ENCODE results near the gene SFXN5. TPM values are rescaled to one million over a fixed set of nuclear protein-coding genes. Genes with fewer than 3 reads are reported as not detected.

Gene SFXN5
- total RNA-seq, 1 donor from 2014 or later = 13.7 TPM

DNA sequence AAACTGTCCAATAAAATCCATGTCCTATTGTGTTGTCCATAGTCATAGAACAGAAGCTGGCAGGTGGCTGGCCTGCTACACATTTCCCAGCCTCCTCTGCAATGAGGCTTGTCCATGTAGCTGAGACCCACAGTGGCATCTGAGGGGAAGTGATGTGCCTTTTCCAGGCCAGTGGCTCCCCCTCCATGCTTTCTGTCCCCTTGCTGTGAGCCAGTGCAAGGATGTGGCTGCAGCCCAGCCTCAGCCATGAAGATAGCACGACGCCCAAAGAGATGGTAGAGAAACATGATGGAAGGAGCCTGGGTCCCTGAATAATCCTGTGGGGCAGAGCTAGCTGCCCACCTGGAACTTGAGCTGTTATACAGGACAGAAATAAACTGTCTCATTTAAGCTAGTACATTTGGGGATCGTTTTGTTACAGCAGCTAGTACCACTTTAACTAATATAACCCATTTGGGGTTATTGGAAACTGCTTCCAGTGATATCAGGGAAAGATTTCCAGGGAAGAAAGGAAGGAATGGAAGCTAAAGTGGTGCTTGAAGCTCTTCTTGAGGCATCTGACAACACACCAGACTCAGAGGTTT, 40.3 kb downstream of the SFXN5 start:
- no peaks in the 10 kb centered on the region for H3K27me3 Mint-ChIP-seq (ENCODE audit: unreplicated experiment)
- peaks cover 3% of the 10 kb centered on the region for H3K9me3 Mint-ChIP-seq (ENCODE audit: unreplicated experiment)
- TF ChIP-seq, protein P1, sequence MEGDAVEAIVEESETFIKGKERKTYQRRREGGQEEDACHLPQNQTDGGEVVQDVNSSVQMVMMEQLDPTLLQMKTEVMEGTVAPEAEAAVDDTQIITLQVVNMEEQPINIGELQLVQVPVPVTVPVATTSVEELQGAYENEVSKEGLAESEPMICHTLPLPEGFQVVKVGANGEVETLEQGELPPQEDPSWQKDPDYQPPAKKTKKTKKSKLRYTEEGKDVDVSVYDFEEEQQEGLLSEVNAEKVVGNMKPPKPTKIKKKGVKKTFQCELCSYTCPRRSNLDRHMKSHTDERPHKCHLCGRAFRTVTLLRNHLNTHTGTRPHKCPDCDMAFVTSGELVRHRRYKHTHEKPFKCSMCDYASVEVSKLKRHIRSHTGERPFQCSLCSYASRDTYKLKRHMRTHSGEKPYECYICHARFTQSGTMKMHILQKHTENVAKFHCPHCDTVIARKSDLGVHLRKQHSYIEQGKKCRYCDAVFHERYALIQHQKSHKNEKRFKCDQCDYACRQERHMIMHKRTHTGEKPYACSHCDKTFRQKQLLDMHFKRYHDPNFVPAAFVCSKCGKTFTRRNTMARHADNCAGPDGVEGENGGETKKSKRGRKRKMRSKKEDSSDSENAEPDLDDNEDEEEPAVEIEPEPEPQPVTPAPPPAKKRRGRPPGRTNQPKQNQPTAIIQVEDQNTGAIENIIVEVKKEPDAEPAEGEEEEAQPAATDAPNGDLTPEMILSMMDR (IDR thresholded peaks at IDR 0.05; ENCODE audit: partially characterized antibody, unreplicated experiment) = no peak
- DNase-seq = no peak
- no peak overlapping the region for H3K27ac Mint-ChIP-seq (ENCODE audit: unreplicated experiment)
- H3K4me1 Mint-ChIP-seq (ENCODE audit: low read depth, unreplicated experiment) = peaks cover 8% of the 10 kb centered on the region
- no peak overlapping the region for H3K4me3 Mint-ChIP-seq (ENCODE audit: unreplicated experiment)
- H3K36me3 Mint-ChIP-seq (ENCODE audit: unreplicated experiment) = peaks cover 5% of the 10 kb centered on the region

DNA sequence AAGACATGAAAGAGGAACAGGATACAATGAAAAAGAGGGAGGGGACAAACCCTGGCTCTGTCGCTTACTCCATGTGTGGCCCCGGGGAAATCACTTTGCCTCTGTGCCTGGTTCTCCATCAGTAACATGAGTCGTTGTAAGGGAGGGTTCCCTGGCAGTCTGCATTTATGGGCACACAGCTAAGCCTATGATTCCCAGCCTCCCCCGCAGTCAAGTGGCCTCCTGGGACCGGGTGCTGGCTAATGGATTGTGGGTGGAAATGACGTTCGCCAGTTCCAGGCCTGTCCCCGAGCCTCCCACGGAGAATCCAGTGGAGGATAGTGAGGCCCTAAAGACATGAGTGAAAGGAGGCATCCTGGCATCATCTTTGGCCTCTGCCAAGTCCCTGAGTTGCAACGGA, 42.7 kb downstream of the SFXN5 start:
- peaks cover 8% of the 10 kb centered on the region for H3K4me1 Mint-ChIP-seq (ENCODE audit: low read depth, unreplicated experiment)
- H3K36me3 Mint-ChIP-seq (ENCODE audit: unreplicated experiment) = peaks cover 5% of the 10 kb centered on the region
- peak; percentile 49 for DNase-seq
- H3K27me3 Mint-ChIP-seq (ENCODE audit: unreplicated experiment) = no peaks in the 10 kb centered on the region
- H3K27ac Mint-ChIP-seq (ENCODE audit: unreplicated experiment) = no peak overlapping the region
- H3K9me3 Mint-ChIP-seq (ENCODE audit: unreplicated experiment) = peaks cover 3% of the 10 kb centered on the region
- TF ChIP-seq, protein P1 (IDR thresholded peaks at IDR 0.05; ENCODE audit: partially characterized antibody, unreplicated experiment) = no peak
- H3K4me3 Mint-ChIP-seq (ENCODE audit: unreplicated experiment) = no peak overlapping the region

DNA sequence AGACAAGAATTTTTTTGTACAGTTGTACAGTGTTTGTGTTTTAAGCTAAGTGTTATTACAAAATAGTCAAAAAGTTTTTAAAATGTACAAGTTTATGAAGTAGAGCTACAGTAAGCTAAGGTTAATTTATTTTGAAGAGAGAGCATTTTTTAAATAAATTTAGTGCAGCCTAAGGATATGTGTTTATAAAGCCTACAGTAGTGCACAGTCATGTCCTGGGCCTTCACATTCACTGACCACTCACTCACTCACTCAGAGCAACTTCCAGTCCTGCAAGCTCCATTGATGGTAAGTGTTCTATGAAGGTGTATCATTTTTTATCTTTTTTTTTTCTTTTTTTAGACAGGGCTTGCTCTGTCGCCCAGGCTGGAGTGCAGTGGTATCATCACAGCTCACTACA, 44.2 kb downstream of the SFXN5 start:
- no peaks in the 10 kb centered on the region for H3K27me3 Mint-ChIP-seq (ENCODE audit: unreplicated experiment)
- H3K4me3 Mint-ChIP-seq (ENCODE audit: unreplicated experiment) = no peak overlapping the region
- TF ChIP-seq, protein P1 (IDR thresholded peaks at IDR 0.05; ENCODE audit: partially characterized antibody, unreplicated experiment) = no peak
- H3K4me1 Mint-ChIP-seq (ENCODE audit: low read depth, unreplicated experiment) = peaks cover 8% of the 10 kb centered on the region
- H3K27ac Mint-ChIP-seq (ENCODE audit: unreplicated experiment) = no peak overlapping the region
- no peaks in the 10 kb centered on the region for H3K36me3 Mint-ChIP-seq (ENCODE audit: unreplicated experiment)
- no peaks in the 10 kb centered on the region for H3K9me3 Mint-ChIP-seq (ENCODE audit: unreplicated experiment)
- DNase-seq = no peak

DNA sequence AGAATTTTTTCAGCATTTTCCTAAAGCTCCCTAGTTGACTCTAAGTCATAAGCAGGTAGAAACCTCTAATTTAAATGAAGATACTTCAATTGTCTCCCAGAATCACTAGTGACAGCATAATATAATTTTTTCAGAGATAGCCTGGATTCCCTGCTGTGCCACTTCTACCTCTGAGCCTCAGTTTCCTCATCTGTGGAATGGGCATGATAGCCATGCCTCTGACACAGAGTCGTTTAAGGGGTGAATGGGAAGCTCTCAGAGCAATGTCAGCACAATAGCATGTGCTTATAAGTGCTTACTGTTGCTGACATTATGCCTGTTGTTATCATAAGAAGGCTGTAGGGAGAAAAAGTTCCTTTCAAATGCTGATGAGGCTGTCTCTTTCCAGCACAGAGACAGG, 48.0 kb downstream of the SFXN5 start:
- H3K9me3 Mint-ChIP-seq (ENCODE audit: unreplicated experiment) = no peaks in the 10 kb centered on the region
- peaks cover 2% of the 10 kb centered on the region for H3K27me3 Mint-ChIP-seq (ENCODE audit: unreplicated experiment)
- DNase-seq = no peak
- no peak overlapping the region for H3K4me3 Mint-ChIP-seq (ENCODE audit: unreplicated experiment)
- H3K36me3 Mint-ChIP-seq (ENCODE audit: unreplicated experiment) = no peaks in the 10 kb centered on the region
- H3K4me1 Mint-ChIP-seq (ENCODE audit: low read depth, unreplicated experiment) = peaks cover 3% of the 10 kb centered on the region
- H3K27ac Mint-ChIP-seq (ENCODE audit: unreplicated experiment) = no peak overlapping the region
- TF ChIP-seq, protein P1 (IDR thresholded peaks at IDR 0.05; ENCODE audit: partially characterized antibody, unreplicated experiment) = no peak

DNA sequence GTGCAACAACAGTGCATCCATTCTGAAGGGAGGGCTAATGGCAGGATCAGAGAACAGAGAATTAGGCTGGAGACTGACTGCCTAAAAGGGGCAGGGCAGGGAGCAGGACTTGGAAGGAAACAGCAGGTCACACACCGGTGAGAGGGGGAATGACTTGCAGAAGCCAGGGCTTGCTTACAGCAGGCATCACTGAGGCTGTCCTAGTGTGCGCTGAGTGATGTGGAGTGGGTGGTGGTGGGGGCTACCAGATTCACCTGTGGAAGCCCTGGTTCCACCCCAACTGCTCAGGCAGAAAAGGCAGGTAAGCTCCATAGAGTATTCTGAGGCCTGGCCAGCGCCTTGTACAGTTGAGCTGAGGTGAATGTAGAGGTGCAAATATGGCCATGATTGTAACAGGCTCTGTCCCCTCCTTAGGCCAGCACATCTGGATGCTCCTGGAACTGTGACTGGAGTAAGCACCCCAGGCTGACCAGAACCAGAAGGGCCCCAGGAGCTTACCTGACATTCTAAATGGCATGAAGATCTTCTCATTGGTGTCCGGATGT, 49.4 kb downstream of the SFXN5 start:
- no peak for DNase-seq
- no peaks in the 10 kb centered on the region for H3K36me3 Mint-ChIP-seq (ENCODE audit: unreplicated experiment)
- H3K9me3 Mint-ChIP-seq (ENCODE audit: unreplicated experiment) = no peaks in the 10 kb centered on the region
- no peak overlapping the region for H3K27ac Mint-ChIP-seq (ENCODE audit: unreplicated experiment)
- TF ChIP-seq, protein P1 (IDR thresholded peaks at IDR 0.05; ENCODE audit: partially characterized antibody, unreplicated experiment) = no peak
- H3K27me3 Mint-ChIP-seq (ENCODE audit: unreplicated experiment) = peaks cover 2% of the 10 kb centered on the region
- H3K4me1 Mint-ChIP-seq (ENCODE audit: low read depth, unreplicated experiment) = no peaks in the 10 kb centered on the region
- no peak overlapping the region for H3K4me3 Mint-ChIP-seq (ENCODE audit: unreplicated experiment)
